ENCODE measurements around the gene SPATA20.

- TF ChIP-seq CTCF (IDR thresholded peaks at IDR 0.05; ENCODE audit: low read depth, low read length) = no peak
- no peak for TF ChIP-seq EZH2phosphoT487 (IDR thresholded peaks at IDR 0.05; ENCODE audit: low read depth)
These were observed 13.8 kb upstream of the SPATA20 start for GRCh38 chr17:50533185-50533584.

All from OCI-LY3 (cell line).